ENCODE measurements around the gene IPO11.

DNA sequence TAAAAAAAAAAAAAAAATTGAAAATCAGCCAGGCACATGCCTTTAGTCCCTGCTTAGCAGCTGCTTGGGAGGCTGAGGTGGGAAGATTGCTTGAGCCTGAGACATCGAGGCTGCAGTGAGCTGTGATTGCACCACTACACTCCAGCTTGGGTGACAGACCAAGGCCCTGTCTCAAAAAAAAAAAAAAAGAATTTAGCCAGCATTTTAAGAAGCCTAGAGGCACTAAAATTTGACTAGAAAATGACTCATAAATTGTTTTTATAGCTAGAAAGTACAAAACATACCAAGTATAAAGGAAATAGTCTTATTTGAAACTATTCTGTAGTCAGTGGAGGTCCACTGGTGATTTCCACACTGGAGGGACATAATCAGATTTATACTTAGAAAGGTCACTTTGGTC lies 183.5 kb downstream of the IPO11 start:
- no peak for TF ChIP-seq CTCF (IDR thresholded peaks at IDR 0.05; ENCODE audit: low read length)
- no peak for TF ChIP-seq EZH2 (IDR thresholded peaks at IDR 0.05; ENCODE audit: borderline replicate concordance, low read length)

Measured in OCI-LY1 (cell line).